AG09309 (cell line): Measurements from ENCODE around the gene ZNF438.

Experiments used
- DNase-seq: peaks from one replicate; pipeline ENCODE4 v3.0.0-alpha.2; 2010; ENCODE audit warnings: low read depth
- H3K4me3 ChIP-seq: 2 replicates; pipeline ENCODE4 v1.5.1; 2011; ENCODE audit warnings: mild to moderate bottlenecking, low read depth, low read length, moderate library complexity; ENCODE audit not compliant: control insufficient read depth
- TF ChIP-seq, protein P1 (sequence below): IDR thresholded peaks from 2 replicates; pipeline ENCODE4 v1.5.1; 2011; ENCODE audit warnings: mild to moderate bottlenecking, low read depth, low read length, inconsistent platforms; ENCODE audit not compliant: insufficient read depth, control insufficient read depth; ENCODE audit errors: missing control alignments

Gene ZNF438

DNA sequence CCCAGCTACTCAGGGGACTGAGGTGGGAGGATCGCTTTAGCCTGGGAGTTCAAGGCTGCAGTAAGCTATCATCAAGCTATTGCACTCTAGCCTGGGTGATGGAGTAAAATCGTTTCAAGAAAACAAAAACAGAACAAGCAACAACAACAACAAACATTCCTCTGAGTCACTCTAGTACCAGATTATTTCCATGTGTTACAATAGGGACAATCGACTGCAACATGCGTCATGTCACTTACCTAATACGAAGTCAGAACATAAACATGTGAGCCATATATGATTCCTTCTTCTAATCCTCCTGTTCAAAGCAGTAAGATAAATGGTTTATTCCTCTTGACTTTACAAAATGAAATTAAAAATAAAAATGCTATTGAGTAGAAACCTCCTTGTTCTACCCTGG is 57.3 kb downstream of the ZNF438 start:
- TF ChIP-seq, protein P1, sequence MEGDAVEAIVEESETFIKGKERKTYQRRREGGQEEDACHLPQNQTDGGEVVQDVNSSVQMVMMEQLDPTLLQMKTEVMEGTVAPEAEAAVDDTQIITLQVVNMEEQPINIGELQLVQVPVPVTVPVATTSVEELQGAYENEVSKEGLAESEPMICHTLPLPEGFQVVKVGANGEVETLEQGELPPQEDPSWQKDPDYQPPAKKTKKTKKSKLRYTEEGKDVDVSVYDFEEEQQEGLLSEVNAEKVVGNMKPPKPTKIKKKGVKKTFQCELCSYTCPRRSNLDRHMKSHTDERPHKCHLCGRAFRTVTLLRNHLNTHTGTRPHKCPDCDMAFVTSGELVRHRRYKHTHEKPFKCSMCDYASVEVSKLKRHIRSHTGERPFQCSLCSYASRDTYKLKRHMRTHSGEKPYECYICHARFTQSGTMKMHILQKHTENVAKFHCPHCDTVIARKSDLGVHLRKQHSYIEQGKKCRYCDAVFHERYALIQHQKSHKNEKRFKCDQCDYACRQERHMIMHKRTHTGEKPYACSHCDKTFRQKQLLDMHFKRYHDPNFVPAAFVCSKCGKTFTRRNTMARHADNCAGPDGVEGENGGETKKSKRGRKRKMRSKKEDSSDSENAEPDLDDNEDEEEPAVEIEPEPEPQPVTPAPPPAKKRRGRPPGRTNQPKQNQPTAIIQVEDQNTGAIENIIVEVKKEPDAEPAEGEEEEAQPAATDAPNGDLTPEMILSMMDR: no peak
- no peak for DNase-seq
- H3K4me3 ChIP-seq: no peak overlapping the region

DNA sequence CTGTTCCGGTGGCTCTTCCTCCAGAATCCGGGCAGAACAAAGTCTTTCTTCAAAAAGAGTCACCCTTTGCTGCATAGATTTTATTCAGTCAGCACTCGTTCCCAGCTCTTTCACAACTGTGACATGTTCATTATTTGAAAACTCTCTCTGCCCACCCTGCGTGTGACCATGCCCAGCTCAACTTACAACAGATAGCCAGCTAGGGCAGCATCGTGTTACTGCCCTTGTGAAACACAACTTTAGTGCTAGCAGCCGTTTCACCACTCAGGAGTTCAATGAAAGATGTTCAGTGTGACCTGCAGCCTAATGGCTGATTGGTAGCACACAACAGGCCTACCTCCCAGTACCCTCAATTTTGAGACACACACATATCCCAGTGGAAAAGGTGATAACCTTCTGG is 57.9 kb downstream of the ZNF438 start:
- DNase-seq: no peak
- TF ChIP-seq, protein P1: no peak
- H3K4me3 ChIP-seq: no peak overlapping the region

DNA sequence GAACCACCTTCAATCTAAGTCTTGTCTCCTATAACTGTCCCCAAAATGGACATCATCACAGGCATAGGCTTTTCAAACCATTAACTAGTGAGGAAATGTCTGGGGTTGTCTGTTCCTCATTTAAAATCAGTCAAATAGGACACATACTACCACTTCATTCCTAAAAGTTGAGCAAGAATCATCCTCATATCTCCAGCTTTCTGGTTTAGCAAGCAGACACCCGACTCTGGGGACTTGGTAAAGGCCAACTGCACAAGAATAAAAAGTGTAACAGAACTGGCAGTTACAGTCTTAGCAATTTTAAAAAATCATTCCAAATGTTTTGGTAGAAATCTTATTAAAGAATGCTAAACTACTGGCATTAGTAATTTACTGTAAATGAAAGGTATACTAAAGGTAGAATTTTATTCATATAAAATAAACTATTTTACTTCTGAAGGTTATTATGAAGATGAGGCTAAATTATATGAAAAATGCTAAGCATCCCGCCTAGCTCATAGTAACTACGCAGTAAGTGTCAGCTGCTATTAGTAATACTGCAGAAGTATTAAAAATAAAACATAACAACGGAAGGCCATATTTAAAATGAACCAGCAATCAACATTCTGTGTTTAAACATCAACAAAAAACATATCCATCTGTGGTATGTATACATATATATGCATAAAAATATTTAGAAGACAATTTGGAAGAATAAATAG is 60.8 kb downstream of the ZNF438 start:
- DNase-seq: no peak

GRCh38 chr10:30968711-30969110 is 63.0 kb downstream of the ZNF438 start:
- H3K4me3 ChIP-seq: no peak overlapping the region
- TF ChIP-seq, protein P1: no peak
- no peak for DNase-seq

More for the DNA sequence above, 60.8 kb downstream of the ZNF438 start:
- no peak overlapping the region for H3K4me3 ChIP-seq
- TF ChIP-seq, protein P1: no peak

- TF ChIP-seq, protein P1: no peak
- no peak for DNase-seq
- no peak overlapping the region for H3K4me3 ChIP-seq
Observed at GRCh38 chr10:30967650-30968410, 63.8 kb downstream of the ZNF438 start.

GRCh38 chr10:30963992-30964930 is 67.4 kb downstream of the ZNF438 start:
- DNase-seq: no peak
- H3K4me3 ChIP-seq: no peak overlapping the region
- TF ChIP-seq, protein P1: no peak
